A549 (cell line): ENCODE results near the gene PLCB2. TPM values are rescaled to one million over a fixed set of nuclear protein-coding genes. Genes with fewer than 3 reads are reported as not detected.

Experiments
- ATAC-seq, 2 experiments: fragments of 200-7000 bp in 1 of 2; fragments of >200 bp in 1 of 2; cut with Nextera tagmentation in 1 of 2; cut with Tn5 transposase in 1 of 2; 3 replicates each; pipeline versions ENCODE4 v1.8.0 to v1.9.1; 2018 to 2020; ENCODE audit warnings: mild to moderate bottlenecking in 1 of 2, moderate library complexity in 1 of 2
- CTCF ChIA-PET: fragments of 300-600 bp; sonication (Branson Sonifier 250); formaldehyde crosslinking; extraction: SDS; loops from one replicate; lab custom pipeline; 2021; ENCODE audit warnings: antibody characterized with exemption, inconsistent platforms; lab: Yijun Ruan, JAX
- POLR2A ChIA-PET: fragments of 350-600 bp; formaldehyde crosslinking; extraction: SDS; loops from one replicate; lab custom pipeline; 2021; ENCODE audit warnings: antibody characterized with exemption, inconsistent platforms; lab: Yijun Ruan, JAX
- DNase-seq, 2 experiments: peaks; one replicate each; pipeline versions ENCODE4 v3.0.0 to v3.0.0-alpha.2; 2011 to 2016; ENCODE audit warnings: low read depth in 1 of 2, low spot score in 1 of 2
- FAIRE-seq: peaks from 2 replicates; lab custom pipeline; 2011; peaks lifted over from hg19 to GRCh38; lab: Jason Lieb, UNC
- H3K27ac ChIP-seq, 2 experiments: fragments of >200 bp; sonication (Bioruptor Twin); formaldehyde crosslinking; 3 replicates each; pipeline ENCODE4 v1.5.1; 2016 to 2017
- H3K4me1 ChIP-seq: fragments of >200 bp; sonication (Bioruptor Twin); formaldehyde crosslinking; 3 replicates; pipeline ENCODE4 v1.6.1; 2016
- H3K4me2 ChIP-seq: fragments of >200 bp; sonication (Bioruptor Twin); formaldehyde crosslinking; 3 replicates; pipeline ENCODE4 v1.6.1; 2016
- H3K4me3 ChIP-seq: fragments of >200 bp; sonication (Bioruptor Twin); formaldehyde crosslinking; 3 replicates; pipeline ENCODE4 v1.5.1; 2016
- H3K9me3 ChIP-seq: fragments of >200 bp; sonication (Bioruptor Twin); formaldehyde crosslinking; 3 replicates; pipeline ENCODE4 v1.6.1; 2016
- BHLHE40 ChIP-seq: IDR thresholded peaks from 2 replicates; pipeline ENCODE4 v1.6.1; 2012; ENCODE audit warnings: low read depth, low read length, inconsistent platforms
- CBX2 ChIP-seq: fragments of 200-600 bp; sonication (generic); IDR thresholded peaks from 2 replicates; pipeline ENCODE4 v1.6.1; 2016; ENCODE audit warnings: low read depth, mild to moderate bottlenecking, borderline replicate concordance
- CBX8 ChIP-seq: fragments of 200-600 bp; sonication (generic); IDR thresholded peaks from 2 replicates; pipeline ENCODE4 v1.6.1; 2016
- CTCF ChIP-seq: fragments of >200 bp; sonication (Bioruptor Twin); formaldehyde crosslinking; IDR thresholded peaks from 3 replicates; pipeline ENCODE4 v1.5.1; 2016
- ELK1 ChIP-seq: fragments of 150-350 bp; IDR thresholded peaks from 2 replicates; pipeline ENCODE4 v1.6.1; 2014; ENCODE audit warnings: low read depth, mild to moderate bottlenecking, low read length
- EP300 ChIP-seq, 2 experiments: fragments of >200 bp; sonication (Bioruptor Twin); formaldehyde crosslinking; IDR thresholded peaks; 2 replicates in 1 of 2; 3 replicates in 1 of 2; pipeline ENCODE4 v1.6.1; 2016 to 2017
- ESRRA ChIP-seq: fragments of 150-350 bp; IDR thresholded peaks from 2 replicates; pipeline ENCODE4 v1.6.1; 2014; ENCODE audit warnings: mild to moderate bottlenecking, low read length, borderline replicate concordance
- FOSB ChIP-seq: fragments of 250-450 bp; sonication (Bioruptor Pico); IDR thresholded peaks from 2 replicates; pipeline ENCODE4 v1.5.0; 2020; ENCODE audit warnings: mild to moderate bottlenecking, moderate library complexity
- GATA3 ChIP-seq: IDR thresholded peaks from 2 replicates; pipeline ENCODE4 v1.6.1; 2012; ENCODE audit warnings: borderline replicate concordance
- HES2 ChIP-seq: fragments of >200 bp; sonication (Bioruptor Twin); formaldehyde crosslinking; IDR thresholded peaks from 2 replicates; pipeline ENCODE4 v1.6.1; 2016
- JUN ChIP-seq, 2 experiments: fragments of >200 bp; sonication (Bioruptor Twin); formaldehyde crosslinking; IDR thresholded peaks; 2 replicates in 1 of 2; 3 replicates in 1 of 2; pipeline ENCODE4 v1.6.1; 2016 to 2017
- JUNB ChIP-seq: fragments of >200 bp; sonication (Bioruptor Twin); formaldehyde crosslinking; IDR thresholded peaks from 2 replicates; pipeline ENCODE4 v1.6.1; 2016
- MAZ ChIP-seq: fragments of 150-350 bp; IDR thresholded peaks from 2 replicates; pipeline ENCODE4 v1.6.1; 2014; ENCODE audit warnings: antibody characterized with exemption, low read depth, low read length, borderline replicate concordance
- NFE2L2 ChIP-seq: fragments of 150-350 bp; conservative IDR thresholded peaks from 2 replicates; pipeline ENCODE4 v1.6.1; 2014; ENCODE audit warnings: low read length
- NR3C1 ChIP-seq: fragments of >200 bp; sonication (Bioruptor Twin); formaldehyde crosslinking; IDR thresholded peaks from 3 replicates; pipeline ENCODE4 v1.6.1; 2017
- REST ChIP-seq: fragments of 200-600 bp; sonication (generic); IDR thresholded peaks from 2 replicates; pipeline ENCODE4 v1.6.1; 2016; ENCODE audit warnings: antibody characterized with exemption, mild to moderate bottlenecking, moderate library complexity
- TP53 ChIP-seq: fragments of 250-450 bp; sonication (Bioruptor Pico); IDR thresholded peaks from 2 replicates; pipeline ENCODE4 v1.5.0; 2021; ENCODE audit warnings: mild to moderate bottlenecking, moderate library complexity
- ZFP36 ChIP-seq: fragments of 450-650 bp; IDR thresholded peaks from 2 replicates; pipeline ENCODE4 v1.6.1; 2014; ENCODE audit warnings: borderline replicate concordance; ENCODE audit not compliant: partially characterized antibody
- ZSCAN20 ChIP-seq: fragments of 250-450 bp; sonication (Bioruptor Pico); IDR thresholded peaks from 2 replicates; pipeline ENCODE4 v1.8.0; 2022; ENCODE audit warnings: mild to moderate bottlenecking, moderate library complexity
- WGBS: methylation state at CpG from one replicate; pipeline ENCODE4 v1.1.6; 2017; ENCODE audit errors: missing lambda C conversion rate; 5-methylcytosine and 5-hydroxymethylcytosine counted together
- polyA plus RNA-seq, 4 experiments: library from polyadenylated mRNA; depleted of rRNA in 3 of 4; stranded (reverse); fragments of >200 nt; fragmentation: RNase III in 1 of 4; extraction: RNeasy Plus Mini Kit Qiagen cat#74134 plus additional on column Dnase treatment in 1 of 4; gene quantifications; 2 replicates in 3 of 4; 3 replicates in 1 of 4; pipeline ENCODE4 v1.2.3, GENCODE V29; 2011 to 2017

Gene PLCB2
- polyA plus RNA-seq, 2 of the 4 experiments (the other 2 are of a cell fraction), result 0.30 to 0.49 TPM

- ATAC-seq, result no peak
- ChIA-PET CTCF (interaction anchor here (1.0 to 8.6 kb wide), 11 partner anchors 8 to 86 kb away, joined by 3 to 139 read pairs (median 12); partner anchors contain the start of genes ANKRD63, DISP2, INAFM2 and PHGR1), POLR2A (no interaction called here)
- Histone ChIP-seq H3K4me2 (no peak overlapping the region), H3K27ac (no peak overlapping the region), H3K4me3 (no peak overlapping the region), H3K4me1 (peaks cover 27% of the 10 kb centered on the region), H3K9me3 (no peaks in the 10 kb centered on the region)
- WGBS, result 90% methylated on average over 11 of the region's 13 CpGs
- no peak for FAIRE-seq
- no peak for DNase-seq
- TF ChIP-seq ESRRA, result no peak
- TF ChIP-seq MAZ, result no peak
- TF ChIP-seq ZSCAN20 (CRISPR knock-in tag), result no peak
- TF ChIP-seq NR3C1, result no peak
- TF ChIP-seq CBX8, result no peak
- TF ChIP-seq REST, result no peak
- no peak for TF ChIP-seq ELK1
- no peak for TF ChIP-seq GATA3
- TF ChIP-seq NFE2L2, result no peak
- TF ChIP-seq EP300 (IDR thresholded peaks at IDR 0.05), result no peak
- TF ChIP-seq CBX2, result no peak
- no peak for TF ChIP-seq JUNB
- no peak for TF ChIP-seq TP53 (CRISPR knock-in tag)
- TF ChIP-seq JUN (IDR thresholded peaks at IDR 0.05), result no peak
- TF ChIP-seq FOSB (CRISPR knock-in tag), result no peak
- no peak for TF ChIP-seq CTCF
- no peak for TF ChIP-seq BHLHE40
- no peak for TF ChIP-seq HES2
These were observed 28.4 kb upstream of the PLCB2 start for GRCh38 chr15:40335938-40336743.

GRCh38 chr15:40334941-40335795 lies 27.4 kb upstream of the PLCB2 start:
- Histone ChIP-seq H3K4me3 (no peak overlapping the region), H3K27ac (no peak overlapping the region), H3K4me1 (peaks cover 24% of the 10 kb centered on the region), H3K9me3 (no peaks in the 10 kb centered on the region), H3K4me2 (no peak overlapping the region)
- FAIRE-seq (no peak), ATAC-seq (no peak), DNase-seq (no peak)
- 87% methylated on average over 23 of the region's 26 CpGs for WGBS
- CTCF ChIA-PET, result interaction anchor here (1.0 to 8.6 kb wide), 9 partner anchors 9 to 87 kb away, joined by 3 to 139 read pairs (median 7); partner anchors contain the start of gene INAFM2
- POLR2A ChIA-PET, result interaction anchor here (0.9 kb wide), 1 partner anchor 16 kb away, joined by 3 read pairs; no protein-coding TSS in a partner anchor
- no peak for TF ChIP-seq ZFP36
